ENCODE data around the gene NUDT6.

- no peak for TF ChIP-seq CTCF (IDR thresholded peaks at IDR 0.05)
- no peak for TF ChIP-seq EP300 (IDR thresholded peaks at IDR 0.05)
- TF ChIP-seq POLR2A (IDR thresholded peaks at IDR 0.05): no peak
Observed at GRCh38 chr4:122861172-122861943, 61.0 kb downstream of the NUDT6 start.

All from gastroesophageal sphincter (tissue), 3 donors.